IMR-90 (cell line): ENCODE data around the gene PLBD2. TPM values are rescaled to one million over a fixed set of nuclear protein-coding genes. Genes with fewer than 3 reads are reported as not detected.

Source experiments
- ATAC-seq: fragments of 200-7000 bp; cut with Tn5 transposase; 2 replicates; pipeline ENCODE4 v1.9.1; 2020; ENCODE audit warnings: low read depth, mild to moderate bottlenecking, moderate library complexity
- BruUV-seq: library from RNA; stranded (reverse); fragments of 400-500 nt; replicated peaks from 2 replicates; lab custom pipeline; 2021; lab: Mats Ljungman, UMichigan
- CTCF ChIA-PET: fragments of 300-600 bp; formaldehyde crosslinking; extraction: SDS; loops from one replicate; lab custom pipeline; 2021; ENCODE audit warnings: antibody characterized with exemption; lab: Yijun Ruan, JAX
- POLR2A ChIA-PET: fragments of 300-600 bp; sonication (Branson Sonifier 250); formaldehyde crosslinking; loops from one replicate; lab custom pipeline; 2022; ENCODE audit warnings: antibody characterized with exemption; ENCODE audit not compliant: unreplicated experiment; lab: Charles Lee
- DNase-seq: peaks from one replicate; pipeline ENCODE4 v3.0.0; 2013
- H2AFZ ChIP-seq: replicated peaks from 2 replicates; pipeline ENCODE3; 2013; ENCODE audit warnings: low read length, mild to moderate bottlenecking; ENCODE audit not compliant: poor library complexity
- H2AK5ac ChIP-seq: 2 replicates; pipeline ENCODE4 v1.6.1; 2013; ENCODE audit warnings: low read depth, low read length, inconsistent platforms
- H2AK9ac ChIP-seq: replicated peaks from 2 replicates; pipeline ENCODE3; 2013; ENCODE audit warnings: mild to moderate bottlenecking, low read depth, low read length, moderate library complexity; ENCODE audit not compliant: poor library complexity
- H2BK120ac ChIP-seq: 2 replicates; pipeline ENCODE4 v1.6.1; 2013; ENCODE audit warnings: low read depth, low read length, inconsistent platforms
- H2BK15ac ChIP-seq: 3 replicates; pipeline ENCODE4 v1.6.1; 2013; ENCODE audit warnings: low read depth, low read length, inconsistent platforms
- H2BK20ac ChIP-seq: 2 replicates; pipeline ENCODE4 v1.6.1; 2013; ENCODE audit warnings: low read depth, mild to moderate bottlenecking, inconsistent platforms, low read length, moderate library complexity
- H2BK5ac ChIP-seq: 2 replicates; pipeline ENCODE4 v1.6.1; 2013; ENCODE audit warnings: mild to moderate bottlenecking, low read depth, low read length, inconsistent platforms; ENCODE audit not compliant: poor library complexity, severe bottlenecking
- H3K14ac ChIP-seq: replicated peaks from 2 replicates; pipeline ENCODE4 v1.6.1; 2013; ENCODE audit warnings: low read depth, low read length, inconsistent platforms
- H3K18ac ChIP-seq: 2 replicates; pipeline ENCODE4 v1.6.1; 2013; ENCODE audit warnings: low read depth, low read length, control low read depth
- H3K23ac ChIP-seq: 2 replicates; pipeline ENCODE4 v1.6.1; 2013; ENCODE audit warnings: low read depth, low read length, inconsistent platforms
- H3K27ac ChIP-seq: 2 replicates; pipeline ENCODE4 v1.5.1; 2013; ENCODE audit warnings: mild to moderate bottlenecking, control low read depth, low read length; ENCODE audit not compliant: insufficient read depth
- H3K27me3 ChIP-seq: 2 replicates; pipeline ENCODE4 v1.6.1; 2013; ENCODE audit warnings: low read length; ENCODE audit not compliant: control insufficient read depth, insufficient read depth
- H3K36me3 ChIP-seq: 2 replicates; pipeline ENCODE4 v1.6.1; 2013; ENCODE audit warnings: low read length, mixed read lengths; ENCODE audit not compliant: control insufficient read depth, insufficient read depth
- H3K4ac ChIP-seq: 2 replicates; pipeline ENCODE4 v1.6.1; 2013; ENCODE audit warnings: low read depth, low read length, inconsistent platforms
- H3K4me1 ChIP-seq: 2 replicates; pipeline ENCODE4 v1.6.1; 2013; ENCODE audit warnings: low read length, mixed read lengths; ENCODE audit not compliant: control insufficient read depth, insufficient read depth
- H3K4me2 ChIP-seq: 2 replicates; pipeline ENCODE4 v1.6.1; 2013; ENCODE audit warnings: low read depth, mild to moderate bottlenecking, control low read depth, low read length, moderate library complexity
- H3K4me3 ChIP-seq: 2 replicates; pipeline ENCODE4 v1.5.1; 2013; ENCODE audit warnings: low read depth, mild to moderate bottlenecking, control low read depth, low read length, moderate library complexity; ENCODE audit not compliant: insufficient read depth
- H3K56ac ChIP-seq: 2 replicates; pipeline ENCODE4 v1.6.1; 2013; ENCODE audit warnings: low read length, inconsistent platforms; ENCODE audit not compliant: insufficient read depth; ENCODE audit errors: extremely low read depth
- H3K79me1 ChIP-seq, 2 experiments: 2 replicates each; pipeline ENCODE4 v1.6.1; 2013; ENCODE audit warnings: low read length in 2 of 2, inconsistent platforms in 1 of 2, low read depth in 1 of 2
- H3K9ac ChIP-seq: 2 replicates; pipeline ENCODE4 v1.6.1; 2013; ENCODE audit warnings: low read depth, low read length, control low read depth
- H3K9me1 ChIP-seq: 2 replicates; pipeline ENCODE4 v1.6.1; 2013; ENCODE audit warnings: low read length, inconsistent platforms; ENCODE audit not compliant: insufficient read depth
- H3K9me3 ChIP-seq: 2 replicates; pipeline ENCODE4 v1.6.1; 2013; ENCODE audit warnings: low read length; ENCODE audit not compliant: control insufficient read depth, insufficient read depth
- H4K20me1 ChIP-seq: 2 replicates; pipeline ENCODE4 v1.6.1; 2013; ENCODE audit warnings: low read length, inconsistent platforms; ENCODE audit not compliant: insufficient read depth
- H4K5ac ChIP-seq: 2 replicates; pipeline ENCODE4 v1.6.1; 2013; ENCODE audit warnings: mild to moderate bottlenecking, low read depth, low read length, control low read depth
- H4K8ac ChIP-seq, 2 experiments: 2 replicates each; pipeline ENCODE4 v1.6.1; 2013; ENCODE audit warnings: low read depth in 2 of 2, low read length in 2 of 2, control low read depth in 1 of 2, inconsistent platforms in 1 of 2
- H4K91ac ChIP-seq: 2 replicates; pipeline ENCODE4 v1.6.1; 2013; ENCODE audit warnings: low read depth, low read length, inconsistent platforms; ENCODE audit not compliant: insufficient read depth
- CHD1 ChIP-seq: IDR thresholded peaks from 2 replicates; pipeline ENCODE4 v1.6.1; 2012; ENCODE audit warnings: low read depth, low read length, improper control_type of control experiment
- MAFK ChIP-seq: IDR thresholded peaks from 2 replicates; pipeline ENCODE4 v1.6.1; 2012; ENCODE audit warnings: low read depth, low read length, improper control_type of control experiment
- NFE2L2 ChIP-seq: fragments of 150-350 bp; IDR thresholded peaks from 2 replicates; pipeline ENCODE4 v1.6.1; 2016; ENCODE audit warnings: low read depth, mild to moderate bottlenecking, low read length
- POLR2A ChIP-seq: IDR thresholded peaks from 2 replicates; pipeline ENCODE4 v1.6.1; 2012; ENCODE audit warnings: mild to moderate bottlenecking, low read depth, low read length
- SMC3 ChIP-seq: fragments of 150-350 bp; IDR thresholded peaks from 2 replicates; pipeline ENCODE4 v1.6.1; 2016; ENCODE audit warnings: low read depth, mild to moderate bottlenecking, antibody characterized with exemption, low read length, moderate library complexity
- USF2 ChIP-seq: fragments of 150-350 bp; IDR thresholded peaks from 2 replicates; pipeline ENCODE4 v1.6.1; 2017; ENCODE audit warnings: mild to moderate bottlenecking, antibody characterized with exemption, low read length, low read depth
- WGBS, 2 experiments: methylation state at CpG; one replicate each; pipeline versions ENCODE4 v1.1.5 to v1.1.7; 2013; ENCODE audit warnings: missing lambda C conversion rate in 2 of 2; ENCODE audit not compliant: insufficient read length in 1 of 2; ENCODE audit errors: extremely low coverage in 2 of 2; 5-methylcytosine and 5-hydroxymethylcytosine counted together
- dilution Hi-C: fragments of 300-500 bp; cut with HindIII; formaldehyde crosslinking; loops from one replicate; pipeline ENCODE4 v1.14.3; 2018; ENCODE audit warnings: low sequenced_read_pairs; ENCODE audit not compliant: unreplicated experiment
- in situ Hi-C: fragments of 300-500 bp; cut with MboI; formaldehyde crosslinking; loops from 3 replicates; pipeline ENCODE4 v1.14.3; 2019; ENCODE audit warnings: low sequenced_read_pairs, inconsistent platforms, mixed read lengths
- intact Hi-C: fragments of 100-400 bp; cut with micrococcal nuclease; formaldehyde crosslinking; loops from 2 replicates; pipeline ENCODE4 v1.10.0; 2022
- polyA plus RNA-seq, 3 experiments: library from polyadenylated mRNA; depleted of rRNA; stranded (reverse); fragments of >200 nt; gene quantifications; 2 replicates each; pipeline ENCODE4 v1.2.3, GENCODE V29; 2012; ENCODE audit warnings: low replicate concordance in 1 of 3
- total RNA-seq: library from RNA; depleted of rRNA; stranded (reverse); fragments of >200 nt; gene quantifications from 2 replicates; pipeline ENCODE4 v1.2.3, GENCODE V29; 2012

The PLBD2 gene
- total and polyA plus RNA-seq, 2 of the 4 experiments (the other 2 are of a cell fraction), result 7.3 to 44.5 TPM

- peak overlapping the region; percentile 70; the same call in 1 of the 2 replicates for H3K4ac ChIP-seq
- dilution Hi-C loops, result no loop called here
- peak overlapping the region; percentile 54 for H2BK5ac ChIP-seq
- WGBS, 2 experiments, result no CpG with 5 or more reads among the region's 2 CpGs
- no peak overlapping the region for H3K23ac ChIP-seq
- in situ Hi-C loops, result no loop called here
- no peak overlapping the region for H4K5ac ChIP-seq
- TF ChIP-seq CHD1, result no peak
- TF ChIP-seq USF2, result peak; percentile 64; the same call in 1 of the 2 replicates
- peak; percentile 55; the same call in 1 of the 2 replicates for TF ChIP-seq NFE2L2
- no peak for TF ChIP-seq SMC3
- TF ChIP-seq POLR2A, result no peak
- peak; percentile 91 for TF ChIP-seq MAFK
- H3K18ac ChIP-seq, result peak overlapping the region; percentile 55; the same call in 1 of the 2 replicates
- H3K27me3 ChIP-seq, result no peaks in the 10 kb centered on the region
- H2AK5ac ChIP-seq, result no peak overlapping the region
- intact Hi-C loops, result no loop called here
- ChIA-PET CTCF (interaction anchor here (0.6 kb wide), 3 partner anchors 50 to 125 kb away, joined by 3 to 5 read pairs (median 3); no protein-coding TSS in a partner anchor), POLR2A (no interaction called here)
- peak; percentile 67 for ATAC-seq
- H3K36me3 ChIP-seq, result peaks cover 8% of the 10 kb centered on the region
- H2BK120ac ChIP-seq, result no peak overlapping the region; the same call in 1 of the 2 replicates
- H3K79me1 ChIP-seq, result peaks cover 3 to 7% of the 10 kb centered on the region in 2 experiments; a peak in 2 of 4 replicates
- no peak overlapping the region; the same call in 1 of the 2 replicates for H4K91ac ChIP-seq
- no peak overlapping the region for H4K8ac ChIP-seq
- no peak overlapping the region for H3K4me2 ChIP-seq
- H2AK9ac ChIP-seq, result peak overlapping the region; percentile 61
- no TSS peak for BruUV-seq
- H4K20me1 ChIP-seq, result no peaks in the 10 kb centered on the region
- peak overlapping the region; percentile 77 for H2AFZ ChIP-seq
- H3K4me3 ChIP-seq, result no peak overlapping the region
- peaks cover 2% of the 10 kb centered on the region; the same call in 1 of the 2 replicates for H3K9me3 ChIP-seq
- H3K9ac ChIP-seq, result no peak overlapping the region
- H3K56ac ChIP-seq, result no peak overlapping the region
- peaks cover 8% of the 10 kb centered on the region; the same call in 1 of the 2 replicates for H3K9me1 ChIP-seq
- DNase-seq, result peak; percentile 90
- H2BK20ac ChIP-seq, result no peak overlapping the region
- H3K4me1 ChIP-seq, result peaks cover 4% of the 10 kb centered on the region
- 0 out of 2 replicates have a peak overlapping the region, but pooled peaks have one; percentile 81 for H3K14ac ChIP-seq
- no peak overlapping the region for H2BK15ac ChIP-seq
- H3K27ac ChIP-seq, result no peak overlapping the region
These were observed 36.0 kb upstream of the PLBD2 start for GRCh38 chr12:113322343-113322742.
